GM12865 (cell line): Measurements from ENCODE around the gene RPH3AL.
"Not testable (repeated sequence)": the region's sequence is repeated elsewhere in the genome, so short reads cannot be mapped to it uniquely, and the experiment has no call there.

Source experiments
- DNase-seq: peaks from one replicate; pipeline ENCODE4 v3.0.0; 2010; ENCODE audit warnings: low read depth
- H3K4me3 ChIP-seq: 2 replicates; pipeline ENCODE4 v1.5.1; 2011; ENCODE audit warnings: mild to moderate bottlenecking, low read depth, low read length, control low read depth
- TF ChIP-seq, protein P1 (sequence below): IDR thresholded peaks from 2 replicates; pipeline ENCODE4 v1.5.1; 2011; ENCODE audit warnings: low read length, control low read depth, low read depth, inconsistent platforms; ENCODE audit not compliant: insufficient read depth; ENCODE audit errors: missing control alignments

Gene RPH3AL

DNA sequence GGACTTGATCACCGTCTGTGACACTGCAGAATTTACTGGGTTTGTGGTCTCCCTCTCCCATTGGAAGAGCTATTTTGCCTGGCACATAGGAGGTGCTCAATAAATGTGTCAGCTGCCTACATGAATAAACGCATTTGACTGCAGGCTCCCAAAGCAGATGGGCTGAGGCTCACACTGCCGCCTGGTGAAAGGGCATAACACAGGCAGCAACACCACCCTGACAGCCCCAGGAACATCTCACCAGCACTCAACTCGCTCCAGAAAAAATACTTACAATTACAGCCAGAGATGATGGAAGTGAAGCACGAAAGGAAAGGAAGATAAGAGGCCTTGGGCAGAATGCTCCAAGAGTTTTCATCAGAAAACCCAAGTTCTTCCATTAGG lies 73.9 kb downstream of the RPH3AL start:
- DNase-seq = no peak
- no peak overlapping the region for H3K4me3 ChIP-seq
- TF ChIP-seq, protein P1, sequence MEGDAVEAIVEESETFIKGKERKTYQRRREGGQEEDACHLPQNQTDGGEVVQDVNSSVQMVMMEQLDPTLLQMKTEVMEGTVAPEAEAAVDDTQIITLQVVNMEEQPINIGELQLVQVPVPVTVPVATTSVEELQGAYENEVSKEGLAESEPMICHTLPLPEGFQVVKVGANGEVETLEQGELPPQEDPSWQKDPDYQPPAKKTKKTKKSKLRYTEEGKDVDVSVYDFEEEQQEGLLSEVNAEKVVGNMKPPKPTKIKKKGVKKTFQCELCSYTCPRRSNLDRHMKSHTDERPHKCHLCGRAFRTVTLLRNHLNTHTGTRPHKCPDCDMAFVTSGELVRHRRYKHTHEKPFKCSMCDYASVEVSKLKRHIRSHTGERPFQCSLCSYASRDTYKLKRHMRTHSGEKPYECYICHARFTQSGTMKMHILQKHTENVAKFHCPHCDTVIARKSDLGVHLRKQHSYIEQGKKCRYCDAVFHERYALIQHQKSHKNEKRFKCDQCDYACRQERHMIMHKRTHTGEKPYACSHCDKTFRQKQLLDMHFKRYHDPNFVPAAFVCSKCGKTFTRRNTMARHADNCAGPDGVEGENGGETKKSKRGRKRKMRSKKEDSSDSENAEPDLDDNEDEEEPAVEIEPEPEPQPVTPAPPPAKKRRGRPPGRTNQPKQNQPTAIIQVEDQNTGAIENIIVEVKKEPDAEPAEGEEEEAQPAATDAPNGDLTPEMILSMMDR = no peak

DNA sequence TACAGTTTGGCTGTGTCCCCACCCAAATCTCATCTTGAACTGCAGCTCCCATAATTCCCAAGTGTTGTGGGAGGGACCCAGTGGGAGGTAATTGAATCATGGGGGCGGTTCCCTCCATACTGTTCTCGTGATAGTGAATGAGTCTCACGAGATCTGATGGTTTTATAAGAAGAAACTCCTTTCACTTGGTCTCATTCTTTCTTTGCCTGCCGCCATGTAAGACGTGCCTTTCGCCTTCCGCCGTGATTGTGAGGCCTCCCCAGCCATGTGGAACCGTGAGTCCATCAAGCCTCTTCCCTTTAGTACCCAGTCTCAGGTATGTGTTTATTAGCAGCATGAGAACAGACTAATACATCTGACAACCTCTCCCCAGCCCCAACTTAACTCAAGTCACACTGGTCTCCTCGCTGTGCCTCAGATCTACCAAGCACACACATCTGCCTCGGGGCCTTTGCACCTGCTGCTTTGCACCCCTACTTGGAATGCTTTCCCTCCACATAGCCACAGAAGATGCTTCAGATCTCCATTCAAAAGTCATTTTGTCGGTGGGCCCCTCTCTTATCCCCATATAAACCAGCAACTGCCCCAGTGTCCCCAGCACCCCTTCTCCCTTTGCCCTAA lies 74.4 kb downstream of the RPH3AL start:
- TF ChIP-seq, protein P1 = no peak
- no peak overlapping the region for H3K4me3 ChIP-seq
- no peak for DNase-seq

DNA sequence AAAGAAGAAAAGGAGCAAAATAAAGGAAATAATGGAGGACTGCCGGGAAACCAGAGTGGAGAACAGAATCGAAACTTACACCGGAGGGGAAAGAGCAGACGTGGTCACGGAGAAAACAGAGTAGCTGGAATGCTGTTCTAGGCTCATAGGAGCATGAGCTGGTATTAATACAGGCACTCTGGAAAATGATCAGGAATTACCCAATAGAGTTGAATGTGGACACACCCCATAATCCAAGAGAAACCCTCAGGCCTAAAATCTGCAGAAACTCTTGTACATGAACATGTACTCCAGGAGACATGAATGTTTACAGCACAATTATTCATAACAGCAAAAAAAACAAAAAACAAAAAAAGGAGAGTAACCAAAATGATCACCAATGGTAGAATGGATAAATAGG lies 77.7 kb downstream of the RPH3AL start:
- TF ChIP-seq, protein P1 = no peak

DNA sequence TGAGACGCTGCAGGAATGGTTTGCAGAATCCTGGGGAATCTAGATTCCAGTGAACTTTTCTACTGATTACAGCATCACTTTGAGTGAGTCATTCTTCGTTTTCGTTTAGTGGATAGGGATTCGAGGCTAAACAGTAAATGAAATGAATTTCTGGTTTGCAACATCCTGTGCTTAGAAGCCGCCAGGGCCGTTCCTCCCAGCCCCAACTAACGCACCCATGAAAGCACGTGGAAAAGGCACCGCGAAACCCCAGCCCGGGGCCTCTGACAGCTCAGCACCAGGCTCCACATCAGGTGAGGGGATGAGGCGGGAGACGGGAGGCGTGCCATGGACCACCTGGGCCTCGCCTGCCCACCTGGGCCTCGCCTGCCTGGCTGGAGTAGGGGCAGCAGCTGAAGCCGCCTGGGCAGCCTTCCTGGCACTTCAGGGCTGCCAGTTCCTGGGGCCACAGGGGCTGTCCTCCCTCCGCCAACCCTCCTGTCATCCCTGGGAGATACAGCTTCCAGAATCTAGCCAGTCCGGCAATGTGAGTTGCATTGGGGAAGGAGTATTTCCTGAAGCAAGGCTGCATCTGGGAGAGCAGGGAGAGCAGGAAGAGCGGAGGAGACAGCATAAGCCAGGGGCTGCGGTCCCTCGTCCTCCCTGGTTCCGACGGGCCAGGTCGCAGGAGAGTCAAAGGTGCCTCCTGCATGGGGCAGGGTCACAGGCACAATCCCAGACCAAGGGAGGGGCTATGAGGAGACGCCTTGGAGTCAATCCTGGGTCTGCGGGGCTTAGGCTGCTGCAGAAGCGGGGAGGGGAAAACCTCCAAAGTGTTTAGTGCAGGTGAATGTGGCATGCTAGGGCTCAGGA lies 78.4 kb downstream of the RPH3AL start:
- DNase-seq = no peak
- TF ChIP-seq, protein P1 = no peak
- H3K4me3 ChIP-seq = no peak overlapping the region

More for the DNA sequence above, 77.7 kb downstream of the RPH3AL start:
- no peak for DNase-seq
- H3K4me3 ChIP-seq = no peak overlapping the region

DNA sequence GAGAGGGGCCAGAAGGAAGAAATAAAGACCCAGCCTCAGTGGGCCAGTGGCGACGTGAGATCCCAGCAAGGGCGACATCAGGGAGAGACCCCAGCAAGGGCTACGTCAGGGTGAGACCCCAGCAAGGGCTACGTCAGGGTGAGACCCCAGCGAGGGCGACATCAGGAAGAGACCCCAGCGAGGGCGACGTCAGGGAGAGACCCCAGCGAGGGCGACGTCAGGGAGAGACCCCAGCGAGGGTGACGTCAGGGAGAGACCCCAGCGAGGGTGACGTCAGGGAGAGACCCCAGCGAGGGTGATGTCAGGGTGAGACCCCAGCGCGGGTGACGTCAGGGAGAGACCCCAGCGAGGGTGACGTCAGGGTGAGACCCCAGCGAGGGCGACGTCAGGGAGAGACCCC lies 79.8 kb downstream of the RPH3AL start:
- not testable (repeated sequence) for DNase-seq, H3K4me3 ChIP-seq

DNA sequence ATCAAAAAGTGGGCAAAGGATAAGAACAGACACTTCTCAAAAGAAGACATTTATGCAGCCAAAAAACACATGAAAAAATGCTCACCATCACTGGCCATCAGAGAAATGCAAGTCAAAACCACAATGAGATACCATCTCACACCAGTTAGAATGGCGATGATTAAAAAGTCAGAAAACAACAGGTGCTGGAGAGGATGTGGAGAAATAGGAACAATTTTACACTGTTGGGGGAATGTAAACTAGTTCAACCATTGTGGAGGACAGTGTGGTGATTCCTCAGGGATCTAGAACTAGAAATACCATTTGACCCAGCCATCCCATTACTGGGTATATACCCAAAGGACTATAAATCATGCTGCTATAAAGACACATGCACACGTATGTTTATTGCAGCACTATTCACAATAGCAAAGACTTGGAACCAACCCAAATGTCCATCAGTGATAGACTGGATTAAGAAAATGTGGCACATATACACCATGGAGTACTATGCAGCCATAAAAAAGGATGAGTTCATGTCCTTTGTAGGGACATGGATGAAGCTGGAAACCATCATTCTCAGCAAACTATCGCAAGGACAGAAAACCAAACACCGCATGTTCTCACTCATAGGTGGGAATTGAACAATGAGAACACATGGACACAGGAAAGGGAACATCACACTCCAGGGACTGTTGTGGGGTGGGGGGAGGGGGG lies 80.5 kb downstream of the RPH3AL start:
- not testable (repeated sequence) for H3K4me3 ChIP-seq, DNase-seq

DNA sequence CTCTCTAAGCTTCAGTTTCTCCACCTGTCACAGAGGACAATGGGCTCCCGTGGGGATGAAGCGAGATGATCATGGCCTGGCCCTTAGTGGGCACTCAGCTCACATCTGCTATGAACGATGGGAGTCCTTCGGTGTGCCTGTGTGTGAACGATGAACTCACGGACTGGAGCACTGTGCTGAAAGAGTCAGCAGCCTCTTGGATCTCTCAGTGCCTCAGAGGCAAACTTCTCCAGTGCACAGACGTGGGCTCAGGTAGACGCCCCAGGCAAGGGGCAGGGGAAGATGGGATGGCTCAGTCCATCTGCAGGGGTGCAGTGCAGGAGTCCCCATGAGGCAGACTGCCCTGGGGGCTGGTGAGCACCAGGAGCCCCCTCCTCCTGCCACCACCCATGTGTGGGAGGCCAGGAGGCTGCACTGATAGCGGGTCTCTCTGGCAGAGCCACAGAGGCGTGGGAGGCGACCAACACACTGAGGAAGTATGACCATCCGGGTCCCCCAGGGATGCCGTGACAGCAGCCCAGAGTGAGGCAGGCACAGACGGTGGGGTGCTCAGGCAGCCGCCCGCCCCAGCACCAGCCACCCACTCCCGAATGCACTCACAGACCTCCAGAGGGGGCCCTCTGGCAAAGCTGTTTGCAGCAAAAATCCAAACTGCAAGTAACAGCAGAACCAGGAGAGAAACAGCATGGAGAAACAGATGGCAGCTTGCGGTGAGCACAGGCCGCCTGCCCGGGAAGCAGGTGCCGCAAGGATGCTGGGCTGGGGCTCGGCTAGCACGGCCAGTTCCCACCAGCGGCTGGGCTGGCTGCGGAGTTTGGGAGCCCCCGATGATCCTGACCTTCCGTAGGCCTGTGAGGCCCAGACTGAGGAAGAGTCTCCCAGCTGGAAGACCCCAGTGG lies 82.7 kb downstream of the RPH3AL start:
- no peak overlapping the region for H3K4me3 ChIP-seq
- DNase-seq = no peak
- TF ChIP-seq, protein P1 = no peak
